GM19324 (cell line): ENCODE results near the gene POMT2.

Source experiments
- ATAC-seq: cut with Tn5 transposase; IDR thresholded peaks from one replicate; pipeline ENCODE4 v1.9.1; 2021; ENCODE audit warnings: mild to moderate bottlenecking, moderate library complexity; ENCODE audit not compliant: unreplicated experiment, low FRiP score

The POMT2 gene

DNA sequence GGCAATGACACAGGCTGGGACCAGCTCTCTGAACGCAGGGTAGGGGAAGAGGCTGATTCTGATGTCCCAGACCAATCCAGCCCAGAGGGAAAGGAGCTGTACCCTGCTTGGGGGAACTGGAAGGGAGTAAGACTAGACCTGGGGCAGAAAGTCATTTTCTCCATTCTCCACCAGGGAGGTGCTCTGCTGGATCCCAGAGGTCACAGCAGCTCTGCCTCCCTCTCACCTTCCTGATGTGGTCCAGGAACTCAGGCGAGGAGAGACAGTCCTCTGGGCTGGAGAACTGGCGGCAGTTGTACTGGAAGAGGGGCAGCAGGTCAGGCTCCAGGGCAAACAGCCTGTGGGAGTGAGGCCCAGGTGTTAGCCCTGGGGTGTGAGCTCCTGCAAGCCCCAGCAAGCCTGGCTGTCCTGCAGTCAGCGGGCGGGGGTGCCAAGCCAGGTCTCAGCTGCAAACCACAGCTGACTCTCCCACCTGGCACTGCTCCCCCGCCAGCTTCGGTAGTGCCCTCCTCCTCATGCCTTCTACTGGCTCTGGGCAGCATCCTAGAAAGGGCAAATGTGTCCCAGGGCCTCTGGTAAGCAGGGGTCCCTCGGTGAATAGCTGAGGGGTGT, 51.6 kb downstream of the POMT2 start:
- no peak for ATAC-seq

DNA sequence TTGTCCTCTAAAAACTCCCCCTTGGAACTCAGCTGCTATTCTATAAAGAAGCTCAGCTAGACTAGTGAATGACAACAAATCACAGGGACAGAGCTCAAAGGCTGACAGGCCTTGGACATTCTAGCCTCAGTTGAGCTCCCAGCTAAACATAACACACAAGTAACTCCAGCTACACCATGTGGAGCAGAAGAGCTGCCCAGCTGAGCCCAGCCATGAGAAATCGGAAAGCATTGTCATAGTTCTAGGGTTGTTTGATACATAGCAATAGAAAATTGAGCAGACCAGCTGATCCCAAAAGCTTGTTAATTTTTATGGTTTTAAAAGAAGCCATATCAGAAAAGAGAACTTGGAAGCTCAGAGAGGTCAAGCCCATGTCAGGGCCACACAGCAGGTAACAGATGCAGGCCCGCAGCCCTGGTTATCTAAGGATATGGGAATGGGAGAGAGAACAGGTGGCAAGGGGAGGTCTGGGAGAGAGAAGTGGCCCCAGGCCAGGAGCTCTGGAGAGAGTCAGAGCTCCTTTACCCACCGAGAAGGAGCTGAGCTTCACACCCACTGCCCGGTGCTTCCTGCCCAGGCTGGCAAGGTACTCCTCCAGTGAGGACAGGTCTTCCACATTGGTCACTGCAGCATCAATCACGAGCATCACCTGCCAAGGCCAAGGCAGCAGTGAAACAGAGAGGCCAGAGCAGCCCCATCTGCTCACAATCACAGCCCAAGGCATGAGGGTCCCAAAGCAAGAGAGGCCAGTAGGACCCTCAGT, 52.6 kb downstream of the POMT2 start:
- ATAC-seq: no peak

DNA sequence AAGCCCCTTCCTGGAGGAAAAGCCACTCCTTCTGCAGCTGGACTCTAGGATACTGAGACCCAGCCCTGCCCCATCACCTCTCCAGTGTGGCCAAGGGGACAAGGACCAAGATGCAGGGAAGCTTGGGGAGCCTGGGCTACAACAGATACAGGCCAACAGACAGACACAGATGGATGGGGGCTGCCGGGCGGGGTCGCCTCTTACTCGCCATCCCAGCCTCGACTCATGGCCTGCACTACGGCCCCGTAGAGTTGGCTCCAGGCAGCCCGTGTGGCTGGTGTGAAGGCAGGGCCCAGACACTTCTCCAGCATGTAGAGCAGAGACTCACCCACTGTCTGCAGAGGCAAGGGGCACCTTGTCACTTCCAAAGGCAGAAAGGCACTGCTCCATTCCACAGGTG, 54.3 kb downstream of the POMT2 start:
- no peak for ATAC-seq

- no peak for ATAC-seq
Measured at GRCh38 chr14:77265561-77266335, 54.9 kb downstream of the POMT2 start.

DNA sequence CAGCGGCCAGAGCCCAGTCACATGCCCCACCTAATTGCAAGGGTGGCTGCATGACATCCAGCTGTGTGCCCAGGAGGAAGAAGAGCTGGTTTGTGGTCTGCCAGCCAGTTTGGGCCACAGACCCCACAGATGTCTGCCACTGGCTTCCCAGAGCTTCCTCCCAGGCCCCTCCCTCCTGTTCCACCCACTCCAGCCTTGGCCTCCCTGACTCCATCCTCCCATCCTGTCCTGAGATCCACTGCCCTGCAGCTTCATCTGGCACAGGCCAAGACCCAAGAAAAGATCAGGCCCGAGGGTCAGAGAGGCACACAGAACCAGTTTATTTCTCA, 55.5 kb downstream of the POMT2 start:
- no peak for ATAC-seq

DNA sequence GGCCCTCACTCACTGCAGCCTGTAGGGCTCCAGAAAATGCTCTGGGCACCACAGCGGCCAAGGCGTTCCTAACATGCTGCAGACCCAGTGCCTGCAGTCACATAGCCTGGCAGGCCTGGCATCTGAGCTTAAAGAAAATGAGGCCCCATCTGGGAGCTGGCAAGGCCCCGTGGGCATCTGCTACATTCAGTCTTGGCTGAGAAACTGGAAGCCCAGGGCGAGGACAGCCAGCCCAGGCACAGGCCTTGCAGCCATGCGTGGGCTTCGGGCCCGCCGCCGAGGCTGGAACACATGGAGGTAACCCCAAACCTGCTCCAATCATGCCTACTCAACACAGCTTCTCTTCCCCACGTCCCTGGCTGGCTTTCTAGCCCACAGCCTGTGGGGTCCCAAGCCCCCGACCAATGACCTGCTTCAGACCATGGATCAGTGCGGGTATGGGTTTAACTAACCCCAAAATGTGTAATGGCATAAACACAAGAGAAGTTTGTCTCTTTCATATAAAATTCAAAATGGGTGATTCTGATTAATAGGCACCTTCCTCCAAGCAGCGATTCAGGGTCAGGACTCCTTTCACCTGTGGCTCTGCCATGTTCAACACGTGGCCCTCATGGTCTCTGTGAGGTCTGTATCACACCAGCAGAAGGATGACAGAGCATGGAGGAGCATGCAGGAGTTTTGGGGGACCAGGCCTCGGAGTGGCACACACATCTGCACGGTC, 56.1 kb downstream of the POMT2 start:
- ATAC-seq: no peak

DNA sequence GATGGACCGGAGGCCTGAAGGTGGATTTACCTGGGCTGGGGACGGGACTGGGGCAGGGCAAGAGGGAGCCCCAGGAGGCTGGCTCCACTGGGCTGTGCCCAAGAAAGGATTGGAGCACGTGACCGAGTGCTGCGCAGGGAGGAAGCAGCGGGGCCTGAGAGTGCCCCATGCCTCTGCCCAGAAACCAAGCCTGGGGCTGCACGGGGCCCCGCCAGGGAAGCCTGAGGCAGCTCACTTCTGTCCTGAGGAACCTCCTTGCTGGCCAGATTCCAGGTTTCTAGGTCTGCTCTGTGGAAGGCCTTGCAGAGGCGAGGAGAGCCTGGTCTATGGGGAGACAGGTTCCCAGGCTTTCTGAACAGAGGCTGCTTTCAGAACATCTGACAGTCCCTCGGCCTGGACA, 60.1 kb downstream of the POMT2 start:
- no peak for ATAC-seq

DNA sequence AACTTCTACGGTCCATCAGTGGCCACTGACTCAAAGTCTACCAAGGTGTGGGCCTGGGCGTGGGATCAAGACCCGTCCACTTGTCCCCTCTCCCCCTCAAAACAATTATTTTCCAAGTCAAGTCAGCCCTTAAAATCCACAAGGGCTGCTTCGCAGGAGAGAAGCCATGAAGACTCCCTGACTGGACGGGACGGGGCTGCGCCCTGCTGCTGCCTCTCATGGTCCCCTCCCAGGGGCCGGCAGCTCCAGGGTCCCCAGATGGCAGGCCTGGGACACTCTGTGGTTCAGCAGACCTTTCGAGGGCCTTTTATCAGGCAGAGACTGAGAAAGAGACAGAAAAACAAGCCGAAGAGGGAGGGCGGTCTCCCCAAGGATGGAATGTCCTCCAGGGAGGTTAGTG, 60.5 kb downstream of the POMT2 start:
- ATAC-seq: no peak

DNA sequence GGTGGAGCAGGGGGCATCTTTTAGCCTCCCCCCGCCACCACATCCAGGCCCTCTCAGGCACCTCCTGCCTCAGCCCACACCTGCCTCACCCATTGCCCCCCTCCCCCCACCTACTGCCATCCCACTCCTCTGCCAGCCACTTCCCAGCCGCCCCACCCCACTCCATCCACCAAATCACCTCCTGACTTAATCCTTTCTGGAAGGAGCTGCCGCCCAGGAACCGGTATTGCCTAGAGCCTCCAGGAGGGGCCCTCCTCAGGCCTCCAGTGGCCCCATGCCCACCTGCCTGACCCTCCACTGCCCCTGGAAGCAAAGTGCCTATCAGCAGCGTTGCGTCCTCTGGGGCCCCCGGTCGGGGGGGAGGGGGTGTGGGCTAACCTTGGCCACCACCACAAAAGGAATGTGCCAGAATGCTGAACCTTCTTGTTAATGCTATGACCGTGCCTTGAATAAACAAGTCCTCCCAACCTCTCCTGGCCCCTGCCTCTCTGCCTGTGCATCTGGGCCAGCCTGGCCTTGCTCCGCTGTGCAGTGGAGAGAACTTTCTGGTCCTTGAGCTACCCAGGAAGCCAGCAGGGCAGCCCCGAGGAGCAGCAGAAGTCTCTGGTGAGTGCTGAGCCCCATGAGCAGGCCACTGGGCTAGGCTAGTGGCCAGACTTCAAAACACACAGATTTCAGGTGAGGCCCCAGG, 61.5 kb downstream of the POMT2 start:
- ATAC-seq: no peak

GRCh38 chr14:77258566-77258965, 62.1 kb downstream of the POMT2 start:
- ATAC-seq: no peak

- no peak for ATAC-seq
Measured at GRCh38 chr14:77257700-77258099, 63.0 kb downstream of the POMT2 start.

DNA sequence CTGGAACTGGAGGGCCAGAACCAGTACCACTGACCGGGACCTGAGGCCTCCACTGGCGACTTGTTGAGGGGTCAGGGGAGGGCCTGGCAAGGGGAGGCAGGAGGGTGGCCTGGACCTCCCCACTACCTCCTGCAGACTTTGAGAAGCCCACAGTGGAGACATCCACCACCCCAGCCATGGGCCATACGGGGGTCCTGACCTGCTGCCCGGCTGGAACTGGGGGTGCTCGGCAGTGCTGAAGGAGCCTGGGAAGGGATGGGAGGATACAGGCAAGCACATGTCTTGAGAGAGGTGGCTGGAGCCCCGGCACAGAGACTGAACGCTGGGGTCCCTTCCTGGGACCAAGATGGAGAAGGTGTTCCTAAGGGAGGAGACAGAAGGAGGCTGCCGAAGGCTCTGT, 64.0 kb downstream of the POMT2 start:
- ATAC-seq: no peak

DNA sequence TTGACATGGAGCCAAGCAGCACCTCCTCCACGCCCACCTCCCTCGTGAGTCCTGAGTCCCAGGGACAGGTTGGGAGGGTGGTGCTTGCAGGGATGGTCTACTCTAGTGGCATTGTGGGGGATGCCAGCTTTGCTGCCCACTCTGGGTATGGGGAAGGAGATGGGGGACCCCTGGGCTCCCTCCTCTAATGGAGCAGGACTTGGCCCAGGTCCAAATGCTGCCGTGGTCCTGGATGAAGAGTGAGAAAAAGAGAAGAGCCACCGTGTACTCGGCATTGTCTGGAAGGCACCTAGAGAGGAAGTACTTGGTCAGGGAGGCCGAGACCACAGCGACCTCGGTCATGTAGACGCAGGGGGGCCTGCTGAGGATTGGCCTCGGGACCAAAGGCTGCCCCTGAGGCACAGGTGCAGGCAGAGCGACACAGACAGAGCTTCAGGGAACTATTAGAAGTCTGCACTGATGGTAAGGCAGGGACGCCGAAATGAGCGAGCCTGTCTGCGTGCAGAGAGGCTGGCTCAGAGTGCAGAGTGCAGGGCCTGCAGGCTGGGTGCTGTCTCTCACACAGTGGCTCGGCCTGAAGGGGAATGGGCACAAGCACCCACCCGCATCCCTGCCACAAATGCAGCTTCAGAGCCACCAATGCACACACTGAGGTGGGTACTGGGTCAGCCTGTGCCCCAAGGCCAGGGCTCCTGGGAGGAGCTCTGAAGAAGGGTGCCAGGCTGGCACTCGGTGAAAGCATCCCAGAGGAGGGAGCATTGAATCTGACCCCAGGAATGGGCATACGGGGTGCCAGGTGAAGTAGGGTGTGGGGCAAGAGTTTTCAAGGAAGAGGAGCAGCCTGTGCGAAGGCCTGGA, 67.1 kb downstream of the POMT2 start:
- ATAC-seq: no peak

DNA sequence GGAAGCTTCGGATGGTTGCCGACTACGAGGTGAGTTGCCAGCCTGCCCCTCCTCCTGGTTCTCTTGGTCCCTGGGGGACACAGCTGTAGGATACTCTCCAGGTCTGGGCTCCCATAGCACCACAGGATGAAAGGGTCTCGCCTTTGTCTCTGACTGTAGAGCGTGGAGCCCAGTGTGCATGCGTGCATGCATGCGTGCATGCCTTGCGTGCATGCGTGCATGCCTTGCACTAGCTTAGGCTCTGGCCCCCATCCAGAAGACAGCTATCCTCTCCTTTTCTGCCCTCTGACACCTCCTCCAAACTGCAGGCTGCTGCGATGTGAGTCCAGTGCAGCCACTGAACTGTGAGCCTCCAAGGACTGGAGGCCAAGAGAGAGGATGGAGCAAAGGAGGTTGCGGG, 68.8 kb downstream of the POMT2 start:
- no peak for ATAC-seq

- ATAC-seq: no peak
Measured at GRCh38 chr14:77250927-77251326, 69.8 kb downstream of the POMT2 start.

DNA sequence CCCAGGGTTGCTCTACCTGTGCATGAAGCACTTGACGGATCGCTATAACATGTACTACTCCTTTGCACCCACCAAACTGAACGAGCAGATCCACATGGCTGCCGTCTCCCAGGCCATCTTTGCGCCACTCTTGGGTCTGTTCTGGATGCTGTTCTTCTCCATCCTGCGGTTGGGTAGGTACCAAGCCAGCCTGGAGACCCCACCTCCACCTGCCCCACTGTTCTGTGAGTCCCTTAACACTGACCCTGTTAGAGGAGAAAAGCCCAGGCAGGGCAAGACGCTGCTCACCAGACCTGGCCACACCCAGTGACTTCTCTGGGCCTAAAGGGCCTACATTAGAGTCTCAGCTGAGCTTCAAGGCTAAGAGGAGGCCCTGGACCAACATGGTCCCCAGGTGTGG, 71.4 kb downstream of the POMT2 start:
- ATAC-seq: no peak

DNA sequence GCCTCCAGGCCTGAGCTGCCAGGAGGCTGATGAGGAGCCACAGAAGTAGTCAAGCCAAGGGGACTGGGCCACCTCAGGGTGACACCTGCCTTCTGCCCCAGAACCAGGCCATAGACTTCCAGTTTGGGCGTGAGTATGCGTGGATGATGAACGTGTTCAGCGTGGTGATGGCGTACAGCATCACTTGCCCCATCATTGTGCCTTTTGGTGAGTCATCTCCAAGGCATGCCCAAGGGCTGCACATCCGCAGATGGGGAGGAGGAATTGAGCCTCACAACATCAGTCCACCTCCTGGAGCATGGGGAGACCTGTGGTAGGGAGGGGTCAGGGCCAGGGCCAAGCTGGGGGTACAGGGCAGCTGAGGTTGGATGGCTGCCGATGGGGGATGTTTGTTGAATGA, 72.0 kb downstream of the POMT2 start:
- ATAC-seq: no peak

DNA sequence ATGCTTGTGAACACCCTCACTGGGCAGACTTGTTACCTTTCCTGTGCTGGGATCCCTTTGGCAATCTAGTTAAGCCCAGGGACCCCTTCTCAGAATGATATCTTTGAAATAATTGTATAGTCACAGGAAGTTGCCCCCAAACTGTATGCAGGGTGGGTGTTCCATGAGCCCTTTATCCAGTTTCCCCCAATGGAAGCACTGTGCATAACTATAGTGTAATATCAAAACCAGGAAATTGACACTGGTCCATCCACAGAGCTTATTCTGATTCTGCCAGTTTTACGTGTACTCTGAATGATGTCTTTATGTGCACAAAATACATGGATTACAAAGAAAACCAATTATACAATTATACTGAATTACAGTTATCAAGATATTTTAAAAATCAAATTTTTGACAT, 73.9 kb downstream of the POMT2 start:
- no peak for ATAC-seq

DNA sequence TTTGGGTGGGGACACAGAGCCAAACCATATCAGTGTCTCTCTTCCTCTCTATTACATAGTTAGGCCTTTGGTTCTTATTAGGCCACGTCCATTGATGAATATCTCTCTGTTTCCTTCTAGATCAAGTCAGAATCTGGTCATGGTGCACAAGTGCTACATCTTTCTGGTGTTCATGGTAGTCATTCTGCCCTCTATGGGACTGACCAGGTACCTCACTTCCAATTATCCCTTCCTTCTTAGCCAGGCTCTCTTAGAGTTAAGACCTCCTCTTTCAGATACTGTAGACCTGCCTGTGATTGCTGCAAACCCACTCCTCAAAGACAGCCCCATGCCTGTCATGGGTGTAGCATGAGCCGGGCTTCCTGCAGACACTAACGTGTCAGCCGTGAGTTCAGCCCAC, 74.9 kb downstream of the POMT2 start:
- no peak for ATAC-seq

DNA sequence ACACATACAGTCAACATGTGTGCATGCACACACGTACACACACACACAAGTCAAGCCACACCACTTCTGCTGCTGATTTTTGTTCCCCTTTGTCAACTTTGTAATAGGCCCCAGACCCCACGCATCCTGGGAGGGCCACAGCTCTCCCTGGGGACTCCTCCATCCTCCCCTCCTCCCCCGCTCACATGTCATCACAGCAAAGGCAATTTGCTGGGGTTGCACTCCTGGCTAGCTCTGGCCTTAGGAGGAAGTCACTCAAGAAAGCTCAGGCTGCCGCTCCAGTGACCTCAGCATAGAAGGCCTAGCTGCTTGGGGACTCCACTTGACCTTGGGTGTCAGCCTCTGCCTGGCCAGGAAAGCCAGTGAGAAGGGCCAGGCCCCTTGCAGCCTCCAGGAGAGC, 76.8 kb downstream of the POMT2 start:
- ATAC-seq: no peak
